Measurements from ENCODE around the gene C6orf62.

GRCh38 chr6:24666641-24667377 lies 52.1 kb downstream of the C6orf62 start, which contains the start of the genes ACOT13 and TDP2:
- TF ChIP-seq CTCF (IDR thresholded peaks at IDR 0.05), result peak; percentile 67
- TF ChIP-seq EZH2 (IDR thresholded peaks at IDR 0.05; ENCODE audit: borderline replicate concordance, insufficient read depth, low read depth, low read length, poor library complexity, severe bottlenecking), result no peak
